Neural cell (in vitro differentiated cells): ENCODE data around the gene LGALS12.

ENCODE experiments used
- CTCF ChIP-seq: fragments of 450-650 bp; IDR thresholded peaks from 2 replicates; pipeline ENCODE4 v1.5.1; 2014; ENCODE audit warnings: antibody characterized with exemption, mild to moderate bottlenecking, moderate library complexity; ENCODE audit not compliant: poor library complexity, severe bottlenecking
- EP300 ChIP-seq: fragments of 450-650 bp; conservative IDR thresholded peaks from 2 replicates; pipeline ENCODE4 v1.6.1; 2014; ENCODE audit warnings: antibody characterized with exemption, mild to moderate bottlenecking, moderate library complexity; ENCODE audit not compliant: poor library complexity, severe bottlenecking
- MXI1 ChIP-seq: fragments of 450-650 bp; conservative IDR thresholded peaks from 2 replicates; pipeline ENCODE4 v1.6.1; 2014; ENCODE audit warnings: antibody characterized with exemption, mild to moderate bottlenecking; ENCODE audit not compliant: poor library complexity, severe bottlenecking
- POLR2AphosphoS5 ChIP-seq: IDR thresholded peaks from 2 replicates; pipeline ENCODE4 v1.6.1; 2012
- TAF1 ChIP-seq: IDR thresholded peaks from 2 replicates; pipeline ENCODE4 v1.6.1; 2012; ENCODE audit warnings: low read depth

DNA sequence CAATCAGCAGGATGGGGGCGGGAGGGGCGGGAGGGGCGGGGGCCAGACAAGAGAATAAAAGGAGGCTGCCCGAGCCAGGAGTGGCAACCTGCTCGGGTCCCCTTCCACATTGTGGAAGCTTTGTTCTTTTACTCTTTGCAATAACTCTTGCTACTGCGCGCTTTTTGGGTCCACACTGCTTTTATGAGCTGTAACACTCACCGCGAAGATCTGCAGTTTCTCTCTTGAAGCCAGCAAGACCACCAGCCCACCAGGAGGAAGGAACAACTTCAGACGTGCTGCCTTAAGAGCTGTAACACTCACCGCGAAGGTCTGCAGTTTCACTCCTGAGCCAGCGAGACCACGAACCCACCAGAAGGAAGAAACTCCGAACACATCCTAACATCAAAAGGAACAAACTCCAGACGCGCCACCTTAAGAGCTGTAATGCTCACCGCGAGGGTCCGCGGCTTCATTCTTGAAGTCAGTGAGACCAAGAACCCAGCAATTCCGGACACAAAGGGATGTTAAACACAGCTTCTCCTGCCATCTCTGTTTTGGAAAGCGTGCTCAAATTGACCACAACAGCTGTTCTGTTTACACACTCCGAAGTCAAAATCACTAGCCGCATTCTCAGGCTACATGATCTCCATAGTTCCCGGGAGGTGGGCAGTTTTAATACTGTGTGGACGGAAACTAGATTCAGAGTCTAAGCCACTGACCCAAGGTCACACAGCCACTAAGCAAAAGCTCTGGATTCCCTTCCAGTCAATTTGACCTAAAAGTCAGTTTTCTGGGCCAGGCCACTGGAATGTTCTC, 45.4 kb downstream of the LGALS12 start:
- TF ChIP-seq TAF1 (no peak), CTCF (no peak), POLR2AphosphoS5 (no peak), MXI1 (no peak), EP300 (no peak)
